Body of pancreas (tissue), 4 donors: Measurements from ENCODE around the gene RASL11A.

Experiments
- POLR2A ChIP-seq, 3 donors: fragments of 450-650 bp; IDR thresholded peaks; one replicate each; pipeline ENCODE4 v1.6.1; 2016; ENCODE audit warnings: antibody characterized with exemption in 3 of 3, mild to moderate bottlenecking in 2 of 3
- TF ChIP-seq, protein P1 (sequence below), 7 experiments: fragments of 450-650 bp in 4 of 7; fragments of 200-600 bp in 3 of 7; sonication (generic) in 3 of 7; IDR thresholded peaks; one replicate each; pipeline ENCODE4 v1.5.1; 2016 to 2019; ENCODE audit warnings: antibody characterized with exemption in 7 of 7

DNA sequence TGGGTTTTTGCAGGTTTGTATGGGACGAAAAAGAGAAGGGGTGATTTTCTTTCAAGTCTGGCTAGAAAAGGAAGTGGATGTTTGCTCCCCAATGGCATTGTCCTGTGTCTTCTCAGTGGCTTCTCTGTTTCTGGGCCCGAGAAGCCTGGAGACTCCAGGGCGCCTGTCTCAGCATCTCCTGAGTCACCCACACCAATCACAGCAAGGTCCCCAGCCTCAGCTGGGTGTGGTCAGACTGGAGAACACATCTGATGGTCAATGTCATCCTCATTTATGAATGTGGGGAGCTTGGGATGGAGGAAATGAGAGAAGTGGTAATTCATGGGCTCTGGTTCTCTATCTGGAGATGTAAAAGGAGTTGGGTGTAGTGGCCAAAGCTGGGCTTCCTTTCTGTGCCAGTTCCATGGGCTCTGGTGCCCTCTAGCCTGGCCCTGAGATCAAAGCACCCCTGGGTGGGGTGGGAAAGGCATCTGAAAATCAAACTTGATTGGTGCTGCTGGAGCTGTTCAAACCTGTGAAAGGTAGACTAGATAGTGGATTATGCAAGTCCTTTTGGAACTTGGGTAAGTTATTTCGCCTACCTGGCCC is 13.4 kb downstream of the RASL11A start:
- no peak for TF ChIP-seq POLR2A (IDR thresholded peaks at IDR 0.05)
- TF ChIP-seq, protein P1, sequence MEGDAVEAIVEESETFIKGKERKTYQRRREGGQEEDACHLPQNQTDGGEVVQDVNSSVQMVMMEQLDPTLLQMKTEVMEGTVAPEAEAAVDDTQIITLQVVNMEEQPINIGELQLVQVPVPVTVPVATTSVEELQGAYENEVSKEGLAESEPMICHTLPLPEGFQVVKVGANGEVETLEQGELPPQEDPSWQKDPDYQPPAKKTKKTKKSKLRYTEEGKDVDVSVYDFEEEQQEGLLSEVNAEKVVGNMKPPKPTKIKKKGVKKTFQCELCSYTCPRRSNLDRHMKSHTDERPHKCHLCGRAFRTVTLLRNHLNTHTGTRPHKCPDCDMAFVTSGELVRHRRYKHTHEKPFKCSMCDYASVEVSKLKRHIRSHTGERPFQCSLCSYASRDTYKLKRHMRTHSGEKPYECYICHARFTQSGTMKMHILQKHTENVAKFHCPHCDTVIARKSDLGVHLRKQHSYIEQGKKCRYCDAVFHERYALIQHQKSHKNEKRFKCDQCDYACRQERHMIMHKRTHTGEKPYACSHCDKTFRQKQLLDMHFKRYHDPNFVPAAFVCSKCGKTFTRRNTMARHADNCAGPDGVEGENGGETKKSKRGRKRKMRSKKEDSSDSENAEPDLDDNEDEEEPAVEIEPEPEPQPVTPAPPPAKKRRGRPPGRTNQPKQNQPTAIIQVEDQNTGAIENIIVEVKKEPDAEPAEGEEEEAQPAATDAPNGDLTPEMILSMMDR (IDR thresholded peaks at IDR 0.05): peak in 6 of 7 experiments; percentile 7 to 54 (median 46)
